GM23338 (cell line): ENCODE results near the gene TRMT11. TPM values are rescaled to one million over a fixed set of nuclear protein-coding genes. Genes with fewer than 3 reads are reported as not detected.

Experiments used
- ATAC-seq: fragments of 200-7000 bp; cut with Tn5 transposase; 3 replicates; pipeline ENCODE4 v1.9.1; 2020
- DNase-seq: peaks from one replicate; pipeline ENCODE4 v3.0.0-alpha.2; 2015; ENCODE audit warnings: low spot score
- H2AFZ ChIP-seq: fragments of 200-600 bp; sonication (generic); 2 replicates; pipeline ENCODE4 v1.8.0; 2016; ENCODE audit warnings: antibody characterized with exemption, mild to moderate bottlenecking, moderate library complexity
- H3F3A ChIP-seq: fragments of 200-600 bp; sonication (generic); replicated peaks from 2 replicates; pipeline ENCODE4 v1.8.0; 2017; ENCODE audit warnings: antibody characterized with exemption, mixed run types, low read depth
- H3K27ac ChIP-seq: fragments of 200-600 bp; sonication (generic); 2 replicates; pipeline ENCODE4 v1.6.1; 2016; ENCODE audit warnings: low read depth
- H3K27me3 ChIP-seq: fragments of 200-600 bp; sonication (generic); 2 replicates; pipeline ENCODE4 v1.8.0; 2016; ENCODE audit warnings: mild to moderate bottlenecking, mixed run types, moderate library complexity; ENCODE audit not compliant: insufficient read depth
- H3K36me3 ChIP-seq: fragments of 200-600 bp; sonication (generic); 2 replicates; pipeline ENCODE4 v1.8.0; 2016; ENCODE audit warnings: mild to moderate bottlenecking; ENCODE audit not compliant: insufficient read depth
- H3K4me1 ChIP-seq: fragments of 200-600 bp; sonication (generic); 2 replicates; pipeline ENCODE4 v1.8.0; 2016; ENCODE audit warnings: mild to moderate bottlenecking, moderate library complexity; ENCODE audit not compliant: insufficient read depth
- H3K4me2 ChIP-seq: fragments of 200-600 bp; sonication (generic); 2 replicates; pipeline ENCODE4 v1.7.1; 2017; ENCODE audit warnings: mixed run types
- H3K4me3 ChIP-seq: fragments of 200-600 bp; sonication (generic); 2 replicates; pipeline ENCODE4 v1.6.1; 2016; ENCODE audit warnings: mixed run types
- H3K79me2 ChIP-seq: fragments of 200-600 bp; sonication (generic); replicated peaks from 2 replicates; pipeline ENCODE4 v1.8.0; 2017; ENCODE audit warnings: mild to moderate bottlenecking; ENCODE audit not compliant: insufficient read depth
- H3K9me2 ChIP-seq: fragments of 200-600 bp; sonication (generic); 2 replicates; pipeline ENCODE4 v1.8.0; 2017; ENCODE audit not compliant: insufficient read depth
- H4K20me1 ChIP-seq: fragments of 200-600 bp; sonication (generic); replicated peaks from 2 replicates; pipeline ENCODE4 v1.8.0; 2017; ENCODE audit warnings: mild to moderate bottlenecking; ENCODE audit not compliant: insufficient read depth
- H3K27ac Mint-ChIP-seq: 2 replicates; pipeline ENCODE4 v1.8.0; 2020; ENCODE audit warnings: inconsistent platforms, mild to moderate bottlenecking, moderate library complexity, mixed read lengths
- H3K27me3 Mint-ChIP-seq: 3 replicates; pipeline ENCODE4 v1.8.0; 2022; ENCODE audit warnings: low read depth, mild to moderate bottlenecking, moderate library complexity, mixed read lengths, inconsistent platforms; ENCODE audit not compliant: insufficient read depth, poor library complexity
- H3K36me3 Mint-ChIP-seq: 3 replicates; pipeline ENCODE4 v1.8.0; 2021; ENCODE audit warnings: low read depth, mild to moderate bottlenecking, inconsistent platforms, moderate library complexity, mixed read lengths
- H3K4me1 Mint-ChIP-seq: 3 replicates; pipeline ENCODE4 v1.8.0; 2020; ENCODE audit warnings: mild to moderate bottlenecking, inconsistent platforms, mixed read lengths
- H3K4me3 Mint-ChIP-seq: 3 replicates; pipeline ENCODE4 v1.8.0; 2021; ENCODE audit warnings: moderate library complexity, mild to moderate bottlenecking, inconsistent platforms, mixed read lengths
- H3K9me3 Mint-ChIP-seq: 3 replicates; pipeline ENCODE4 v1.8.0; 2020; ENCODE audit warnings: moderate library complexity, mild to moderate bottlenecking, inconsistent platforms, mixed read lengths
- CREB1 ChIP-seq: fragments of 250-450 bp; sonication (Bioruptor Pico); IDR thresholded peaks from 2 replicates; pipeline ENCODE4 v1.5.0; 2020; ENCODE audit warnings: low read depth, mild to moderate bottlenecking, moderate library complexity
- CTCF ChIP-seq, 2 experiments: fragments of 200-600 bp in 1 of 2; sonication (generic) in 1 of 2; conservative IDR thresholded peaks; 2 replicates each; pipeline versions ENCODE4 v1.5.1 to v1.6.1; 2016 to 2017; ENCODE audit warnings: antibody characterized with exemption in 2 of 2, low read depth in 2 of 2, mild to moderate bottlenecking in 2 of 2, moderate library complexity in 1 of 2
- ETS1 ChIP-seq: IDR thresholded peaks from 2 replicates; pipeline ENCODE4 v1.6.1; 2016; ENCODE audit warnings: antibody characterized with exemption
- EZH2phosphoT487 ChIP-seq: fragments of 200-600 bp; sonication (generic); IDR thresholded peaks from one replicate; pipeline ENCODE4 v1.8.1; 2018; ENCODE audit warnings: antibody characterized with exemption; ENCODE audit not compliant: unreplicated experiment
- JUNB ChIP-seq: IDR thresholded peaks from one replicate; pipeline ENCODE4 v1.6.1; 2016; ENCODE audit warnings: antibody characterized with exemption; ENCODE audit not compliant: unreplicated experiment
- NANOG ChIP-seq: IDR thresholded peaks from 2 replicates; pipeline ENCODE4 v1.6.1; 2016; ENCODE audit warnings: antibody characterized with exemption, borderline replicate concordance
- POLR2AphosphoS5 ChIP-seq: IDR thresholded peaks from 2 replicates; pipeline ENCODE4 v1.6.1; 2016; ENCODE audit warnings: antibody characterized with exemption, low read depth
- STAT1 ChIP-seq: IDR thresholded peaks from one replicate; pipeline ENCODE4 v1.6.1; 2016; ENCODE audit warnings: antibody characterized with exemption; ENCODE audit not compliant: unreplicated experiment
- ZNF114 ChIP-seq: fragments of 250-450 bp; sonication (Bioruptor Pico); IDR thresholded peaks from 2 replicates; pipeline ENCODE4 v1.5.0; 2020; ENCODE audit warnings: mild to moderate bottlenecking, moderate library complexity
- ZNF331 ChIP-seq: fragments of 250-450 bp; sonication (Bioruptor Pico); IDR thresholded peaks from 2 replicates; pipeline ENCODE4 v1.5.0; 2020; ENCODE audit warnings: low read depth, mild to moderate bottlenecking, moderate library complexity
- ZNF462 ChIP-seq: fragments of 250-450 bp; sonication (Bioruptor Pico); IDR thresholded peaks from 2 replicates; pipeline ENCODE4 v1.5.0; 2020; ENCODE audit warnings: mild to moderate bottlenecking, moderate library complexity
- polyA plus RNA-seq: library from polyadenylated mRNA; unstranded; fragments of >200 nt; fragmentation: Nextera tagmentation; extraction: Ambion mirVana; gene quantifications from 2 replicates; pipeline ENCODE4 v1.2.1, GENCODE V29; 2016
- total RNA-seq: library from RNA; depleted of rRNA; stranded (reverse); fragments of >200 nt; shearing (Covaris generic); gene quantifications from 2 replicates; pipeline ENCODE4 v1.2.3, GENCODE V29; 2014

Gene TRMT11
- total and polyA plus RNA-seq, 2 experiments from 2014 or later, result 49.5 to 50.9 TPM

GRCh38 chr6:126050795-126051194 lies 64.5 kb downstream of the TRMT11 start (continued):
- TF ChIP-seq CTCF (conservative IDR thresholded peaks at IDR 0.05; ENCODE audit: low read depth in 2 of 2), result no peak
- TF ChIP-seq CREB1, result no peak
- no peak for TF ChIP-seq JUNB
- no peak for TF ChIP-seq ZNF331 (CRISPR knock-in tag)
- no peak for TF ChIP-seq ETS1

GRCh38 chr6:126051791-126052190 lies 65.5 kb downstream of the TRMT11 start:
- H3K79me2 ChIP-seq, result no peaks in the 10 kb centered on the region
- Mint-ChIP-seq H3K27me3 (peaks cover 4% of the 10 kb centered on the region), H3K4me1 (peaks cover 5% of the 10 kb centered on the region), H3K36me3 (peaks cover 16% of the 10 kb centered on the region), H3K9me3 (no peaks in the 10 kb centered on the region; the same call in 2 of the 3 replicates), H3K27ac (no peak overlapping the region), H3K4me3 (no peak overlapping the region)
- H3K9me2 ChIP-seq, result 0 out of 2 replicates have a peak, but pooled peaks cover 5% of the 10 kb centered on the region
- no peak for DNase-seq
- no peak for ATAC-seq
- H3K4me1 ChIP-seq, result no peaks in the 10 kb centered on the region
- no peak overlapping the region for H2AFZ ChIP-seq
- no peaks in the 10 kb centered on the region for H3F3A ChIP-seq
- no peaks in the 10 kb centered on the region; the same call in 1 of the 2 replicates for H4K20me1 ChIP-seq
- no peaks in the 10 kb centered on the region for H3K27me3 ChIP-seq
- H3K36me3 ChIP-seq, result no peaks in the 10 kb centered on the region
- H3K4me3 ChIP-seq, result no peak overlapping the region
- H3K27ac ChIP-seq, result no peak overlapping the region
- H3K4me2 ChIP-seq, result no peak overlapping the region
- TF ChIP-seq NANOG (no peak), EZH2phosphoT487 (no peak), ZNF462 (CRISPR knock-in tag) (no peak), STAT1 (no peak), POLR2AphosphoS5 (no peak), ETS1 (no peak), ZNF114 (no peak), ZNF331 (CRISPR knock-in tag) (no peak), JUNB (no peak), CTCF (conservative IDR thresholded peaks at IDR 0.05; ENCODE audit: low read depth in 2 of 2) (no peak), CREB1 (no peak)
